ENCODE results near the gene IL1RAPL2.

Gene IL1RAPL2

DNA sequence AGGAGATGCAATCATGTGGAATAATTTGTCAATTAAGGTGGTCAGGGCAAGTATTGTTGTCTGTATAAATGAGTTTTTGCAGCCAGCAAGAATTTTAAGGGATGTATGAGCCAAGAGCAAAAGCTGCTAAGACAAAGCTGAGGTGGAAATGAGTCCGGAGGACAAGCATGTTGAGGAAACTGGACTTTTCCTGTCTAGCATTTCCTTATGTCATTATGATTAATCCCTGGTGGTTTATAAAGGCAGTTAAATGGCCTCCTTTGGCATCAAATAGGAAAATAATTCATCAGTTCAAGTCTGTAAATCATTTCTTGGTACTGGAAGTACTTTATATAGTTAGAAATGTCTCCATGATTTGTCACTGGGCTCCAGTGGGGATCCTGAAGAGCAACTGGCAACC lies 716.1 kb downstream of the IL1RAPL2 start:
- DNase-seq: no peak

- no peak for DNase-seq
These were observed 731.0 kb downstream of the IL1RAPL2 start for GRCh38 chrX:105297041-105297440.

- no peak for DNase-seq
These were observed 733.3 kb downstream of the IL1RAPL2 start for GRCh38 chrX:105299286-105299685.

GRCh38 chrX:105302246-105302645 lies 736.2 kb downstream of the IL1RAPL2 start:
- DNase-seq: no peak

GRCh38 chrX:105307762-105308161 lies 741.8 kb downstream of the IL1RAPL2 start:
- DNase-seq: no peak

GRCh38 chrX:105313596-105313995 lies 747.6 kb downstream of the IL1RAPL2 start:
- no peak for DNase-seq

GRCh38 chrX:105314458-105314857 lies 748.5 kb downstream of the IL1RAPL2 start:
- no peak for DNase-seq

- DNase-seq: no peak
These were observed 749.2 kb downstream of the IL1RAPL2 start for GRCh38 chrX:105315248-105315647.

DNA sequence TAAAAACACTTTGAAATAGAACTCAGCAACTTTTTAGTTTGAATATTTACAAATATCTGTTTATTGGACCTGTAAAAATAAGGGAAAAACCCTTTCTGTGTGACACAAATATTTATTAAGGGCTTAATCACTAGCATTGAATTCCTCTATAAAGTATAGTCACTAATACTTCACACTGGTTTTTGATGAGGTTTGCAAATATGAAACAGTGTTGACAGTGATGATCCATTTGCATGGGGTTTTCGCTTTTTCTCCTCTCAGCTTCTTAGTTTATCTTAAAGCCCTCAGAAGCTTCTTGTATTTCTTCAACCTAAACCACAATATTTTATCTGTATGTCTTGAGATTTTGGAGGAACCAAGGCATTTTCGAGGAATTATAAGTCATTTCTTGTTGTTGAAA lies 751.1 kb downstream of the IL1RAPL2 start:
- no peak for DNase-seq

- DNase-seq: peak; percentile 3
These were observed 757.9 kb downstream of the IL1RAPL2 start for GRCh38 chrX:105323928-105324327.

GRCh38 chrX:105328773-105329172 lies 762.8 kb downstream of the IL1RAPL2 start:
- no peak for DNase-seq

- DNase-seq: no peak
These were observed 765.2 kb downstream of the IL1RAPL2 start for GRCh38 chrX:105331244-105331643.

GRCh38 chrX:105347373-105347772 lies 781.4 kb downstream of the IL1RAPL2 start:
- DNase-seq: no peak

DNA sequence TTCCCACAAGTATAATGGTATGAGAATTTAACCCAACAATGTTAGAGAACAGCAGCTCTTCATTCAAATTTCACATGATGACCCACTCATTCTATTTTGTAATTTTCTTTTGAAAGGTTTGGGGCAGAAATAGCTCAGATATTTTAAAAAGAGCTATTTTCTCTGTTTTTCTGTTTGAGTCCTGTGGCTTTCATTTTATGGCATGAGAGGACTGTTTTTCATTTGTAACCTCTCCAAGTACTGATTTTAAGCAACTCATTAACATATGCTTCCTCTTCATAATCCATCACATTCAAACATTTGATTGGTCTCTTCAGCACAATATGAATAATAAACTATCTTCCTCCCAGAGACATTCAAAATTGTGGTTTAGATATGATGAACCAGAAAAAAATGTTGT lies 783.5 kb downstream of the IL1RAPL2 start:
- no peak for DNase-seq

- no peak for DNase-seq
These were observed 809.8 kb downstream of the IL1RAPL2 start for GRCh38 chrX:105375816-105376215.

GRCh38 chrX:105424729-105425128 lies 858.7 kb downstream of the IL1RAPL2 start:
- DNase-seq: no peak

DNA sequence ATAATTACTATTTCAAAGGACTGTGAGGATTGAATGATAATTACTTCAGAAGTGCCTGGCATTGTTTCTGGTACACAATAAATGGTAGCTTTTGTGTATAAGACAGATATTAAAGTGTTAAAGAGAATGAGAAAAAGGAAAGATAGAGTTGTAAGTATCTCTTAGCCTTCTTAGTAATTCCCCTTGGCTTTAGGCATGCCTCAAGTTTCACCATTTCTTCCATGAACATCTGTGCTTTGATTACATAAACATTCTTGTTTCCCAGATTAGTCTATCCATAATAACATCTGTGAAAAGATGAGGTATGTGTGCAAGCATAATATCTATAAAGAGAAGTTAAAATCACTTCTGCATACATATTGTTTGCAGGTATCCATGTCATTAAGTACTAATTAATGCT lies 885.4 kb downstream of the IL1RAPL2 start:
- no peak for DNase-seq

DNA sequence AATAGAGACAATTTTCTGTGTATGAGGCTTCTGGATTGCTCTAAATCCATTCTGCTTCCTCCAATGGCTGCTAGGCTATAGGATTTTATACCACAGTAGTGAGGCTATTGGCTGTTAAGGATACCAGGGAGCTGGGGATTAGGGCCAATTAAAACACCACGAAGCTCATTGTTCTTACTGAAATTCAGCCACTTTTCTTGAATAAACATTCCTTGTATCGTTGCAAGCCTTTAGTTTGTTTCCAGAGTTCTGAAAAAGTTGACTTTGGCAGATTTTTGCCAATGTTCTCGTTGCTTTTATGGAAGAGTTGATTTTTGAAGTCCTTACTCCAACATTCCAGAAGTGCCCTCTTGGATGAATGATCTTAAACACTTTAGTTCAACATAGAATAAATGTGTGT lies 892.8 kb downstream of the IL1RAPL2 start:
- no peak for DNase-seq

DNA sequence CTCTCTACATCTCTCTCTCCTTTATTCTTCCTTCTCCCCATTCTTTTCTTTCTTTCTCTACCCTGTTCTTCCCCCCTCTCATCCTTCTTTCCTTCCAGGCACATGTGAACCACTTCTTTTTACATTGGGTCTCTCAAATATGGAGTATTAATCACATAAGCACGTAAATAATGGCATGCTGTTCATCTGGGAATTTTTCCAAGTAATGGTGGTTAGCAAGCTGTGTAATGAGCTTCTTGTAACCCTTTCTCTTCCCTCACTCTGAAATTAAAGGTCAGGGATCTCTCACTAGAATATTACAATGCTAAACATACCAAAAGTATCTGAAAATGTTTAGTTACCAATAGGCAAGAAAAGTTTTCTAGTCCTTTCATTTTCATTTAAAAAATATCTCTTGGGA lies 894.4 kb downstream of the IL1RAPL2 start:
- DNase-seq: no peak

- DNase-seq: no peak
These were observed 895.0 kb downstream of the IL1RAPL2 start for GRCh38 chrX:105461016-105461415.

DNA sequence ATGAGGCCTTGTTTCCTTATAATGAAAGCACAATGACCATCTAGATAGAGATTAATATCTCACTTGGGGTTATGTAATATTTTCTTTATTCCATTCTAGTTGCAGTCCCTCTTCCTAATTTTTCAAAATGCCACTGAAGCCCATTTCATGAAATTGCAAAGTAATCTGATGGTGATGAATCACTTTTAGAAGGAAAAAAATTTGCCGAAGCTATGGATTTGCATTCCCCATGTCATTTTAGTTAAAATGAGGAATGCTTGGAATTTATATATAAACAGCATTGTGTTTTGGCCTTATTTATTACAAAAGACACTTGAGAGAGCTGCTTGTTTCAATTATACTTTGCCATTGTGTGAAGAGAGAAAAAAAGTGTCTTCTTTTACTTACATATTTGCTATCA lies 896.2 kb downstream of the IL1RAPL2 start:
- no peak for DNase-seq

- no peak for DNase-seq
These were observed 897.5 kb downstream of the IL1RAPL2 start for GRCh38 chrX:105463473-105463872.

DNA sequence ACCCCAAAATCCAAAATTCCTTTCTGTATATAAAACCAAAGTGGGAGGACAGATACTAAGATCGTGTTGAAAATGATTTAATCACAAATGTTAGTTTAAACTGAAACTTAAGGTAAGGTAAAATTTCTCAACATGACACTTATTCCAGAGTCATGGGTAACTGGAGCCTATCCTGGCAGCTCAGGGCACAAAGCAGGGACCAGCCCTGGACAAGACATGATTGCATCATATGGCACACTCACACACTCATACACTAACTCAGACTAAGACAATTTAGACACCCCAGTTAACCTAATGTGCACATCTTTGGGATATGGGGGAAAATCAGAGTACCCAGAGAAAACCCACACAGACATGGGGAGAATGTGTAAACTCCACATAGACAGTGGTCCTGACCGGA lies 898.6 kb downstream of the IL1RAPL2 start:
- DNase-seq: no peak

GRCh38 chrX:105468741-105469140 lies 902.7 kb downstream of the IL1RAPL2 start:
- DNase-seq: no peak

DNA sequence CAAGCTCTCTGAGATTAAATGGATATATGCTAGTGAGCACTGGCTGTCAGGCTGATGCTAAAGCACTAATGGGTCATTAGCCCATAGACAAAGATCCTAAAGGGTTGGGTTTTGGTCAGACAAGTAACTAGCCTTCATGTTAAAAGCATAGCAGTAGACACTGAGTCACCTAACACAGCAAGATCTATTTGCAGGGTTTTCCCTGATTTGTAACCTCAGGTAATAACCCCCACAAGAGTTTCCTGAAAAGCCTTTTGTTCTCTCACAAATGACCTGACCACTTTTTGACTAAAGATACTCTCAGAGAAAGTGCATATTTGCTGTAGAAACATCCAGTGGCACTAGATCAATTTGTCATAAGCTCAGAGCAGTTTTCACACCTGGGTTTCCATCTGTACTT lies 905.6 kb downstream of the IL1RAPL2 start:
- no peak for DNase-seq

DNA sequence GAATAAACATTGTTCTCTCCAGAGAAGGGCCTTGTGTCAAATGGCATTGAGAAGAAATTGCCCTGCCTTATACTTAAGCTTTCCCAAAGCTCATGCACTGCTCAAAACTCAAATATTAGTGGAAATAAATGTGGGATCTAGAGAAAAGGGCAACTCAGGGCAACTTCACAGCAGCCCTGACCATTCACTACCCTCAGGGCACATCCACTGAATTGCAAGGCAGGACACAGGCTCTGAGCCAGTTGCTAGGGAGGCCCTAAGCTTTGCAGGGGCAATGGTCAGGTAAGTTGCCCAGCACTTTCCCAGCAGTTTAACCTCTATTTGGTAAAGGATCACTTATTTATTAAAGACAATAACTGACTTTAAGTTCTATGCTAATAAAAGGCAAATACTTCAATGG lies 909.8 kb downstream of the IL1RAPL2 start:
- DNase-seq: no peak

Measured in T1000 (cell line).